SK-N-MC (cell line): ENCODE results near the gene PTPN7.

Experiments
- EZH2 ChIP-seq: fragments of 200-600 bp; sonication (generic); IDR thresholded peaks from one replicate; pipeline ENCODE4 v1.6.1; 2017; ENCODE audit warnings: antibody characterized with exemption
- FOXP2 ChIP-seq: optimal IDR thresholded peaks from 2 replicates; pipeline ENCODE3; 2011; ENCODE audit warnings: mild to moderate bottlenecking, moderate library complexity; ENCODE audit not compliant: insufficient read depth; ENCODE audit errors: extremely low read length, control extremely low read depth
- POLR2AphosphoS5 ChIP-seq: IDR thresholded peaks from 2 replicates; pipeline ENCODE4 v1.6.1; 2012; ENCODE audit warnings: mild to moderate bottlenecking, low read depth, low read length, borderline replicate concordance

DNA sequence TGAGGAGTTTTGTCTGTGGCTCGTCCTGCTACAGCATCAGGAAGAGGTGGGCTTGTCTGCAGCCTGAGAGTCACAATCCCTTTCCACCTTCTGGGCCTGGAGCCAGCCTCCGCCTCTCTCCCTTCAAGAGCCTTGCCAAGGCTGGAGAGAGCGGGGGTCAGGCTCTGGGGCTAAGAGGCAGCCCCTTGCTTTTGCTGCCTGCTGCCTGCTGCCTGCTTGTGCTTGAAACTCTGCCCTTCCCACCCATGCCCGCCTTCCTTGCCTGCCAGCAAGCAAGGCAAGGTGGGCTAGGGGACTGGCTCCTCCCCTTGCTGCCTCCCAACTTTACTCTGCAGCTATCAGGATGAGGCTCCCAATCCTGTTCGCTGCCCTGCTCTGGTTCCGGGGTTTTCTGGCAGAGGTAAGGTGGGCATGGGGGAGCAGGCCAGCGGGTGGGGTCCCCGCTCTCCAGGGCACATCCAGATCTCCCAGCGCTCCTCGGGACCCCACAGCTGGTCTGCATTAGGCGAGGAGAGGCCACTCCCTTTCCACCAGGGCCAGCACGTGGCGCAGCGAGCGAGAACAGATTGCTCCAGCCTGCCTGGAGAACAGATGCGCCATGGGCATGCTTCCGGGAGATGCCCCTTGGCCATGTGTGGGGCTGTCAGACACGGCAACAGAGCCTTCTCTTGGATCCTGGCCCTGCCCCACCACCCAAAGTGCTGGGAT lies 7.5 kb upstream of the PTPN7 start:
- TF ChIP-seq POLR2AphosphoS5 = no peak
- no peak for TF ChIP-seq EZH2
- TF ChIP-seq FOXP2 = no peak
